ENCODE measurements around the gene ID3. TPM values are rescaled to one million over a fixed set of nuclear protein-coding genes. Genes with fewer than 3 reads are reported as not detected.
"Not testable (repeated sequence)": the region's sequence is repeated elsewhere in the genome, so short reads cannot be mapped to it uniquely, and the experiment has no call there.

ID3 gene
- total RNA-seq, 4 donors from 2014 or later = 81.2 to 209 (median 122) TPM

GRCh38 chr1:23544444-23545389 is 14.6 kb downstream of the ID3 start:
- WGBS, 2 donors = 38 to 39% methylated on average over 8 of the region's 8 CpGs
- no peak overlapping the region for H3K4me3 ChIP-seq (ENCODE audit: low read depth, poor library complexity, severe bottlenecking)
- DNase-seq (ENCODE audit: low spot score in 2 of 2) = peak; percentile 67 to 95
- no peak for TF ChIP-seq POLR2A (IDR thresholded peaks at IDR 0.05)
- TF ChIP-seq, protein P1, sequence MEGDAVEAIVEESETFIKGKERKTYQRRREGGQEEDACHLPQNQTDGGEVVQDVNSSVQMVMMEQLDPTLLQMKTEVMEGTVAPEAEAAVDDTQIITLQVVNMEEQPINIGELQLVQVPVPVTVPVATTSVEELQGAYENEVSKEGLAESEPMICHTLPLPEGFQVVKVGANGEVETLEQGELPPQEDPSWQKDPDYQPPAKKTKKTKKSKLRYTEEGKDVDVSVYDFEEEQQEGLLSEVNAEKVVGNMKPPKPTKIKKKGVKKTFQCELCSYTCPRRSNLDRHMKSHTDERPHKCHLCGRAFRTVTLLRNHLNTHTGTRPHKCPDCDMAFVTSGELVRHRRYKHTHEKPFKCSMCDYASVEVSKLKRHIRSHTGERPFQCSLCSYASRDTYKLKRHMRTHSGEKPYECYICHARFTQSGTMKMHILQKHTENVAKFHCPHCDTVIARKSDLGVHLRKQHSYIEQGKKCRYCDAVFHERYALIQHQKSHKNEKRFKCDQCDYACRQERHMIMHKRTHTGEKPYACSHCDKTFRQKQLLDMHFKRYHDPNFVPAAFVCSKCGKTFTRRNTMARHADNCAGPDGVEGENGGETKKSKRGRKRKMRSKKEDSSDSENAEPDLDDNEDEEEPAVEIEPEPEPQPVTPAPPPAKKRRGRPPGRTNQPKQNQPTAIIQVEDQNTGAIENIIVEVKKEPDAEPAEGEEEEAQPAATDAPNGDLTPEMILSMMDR (IDR thresholded peaks at IDR 0.05) = peak in 2 of 3 donors; percentile 92 to 93
- intact Hi-C loops (cut with DNase I; ENCODE audit: low total_unique reads) = loop anchor here (5.0 kb wide), 2 partner anchors 47 to 93 kb away; no protein-coding TSS in a partner anchor

DNA sequence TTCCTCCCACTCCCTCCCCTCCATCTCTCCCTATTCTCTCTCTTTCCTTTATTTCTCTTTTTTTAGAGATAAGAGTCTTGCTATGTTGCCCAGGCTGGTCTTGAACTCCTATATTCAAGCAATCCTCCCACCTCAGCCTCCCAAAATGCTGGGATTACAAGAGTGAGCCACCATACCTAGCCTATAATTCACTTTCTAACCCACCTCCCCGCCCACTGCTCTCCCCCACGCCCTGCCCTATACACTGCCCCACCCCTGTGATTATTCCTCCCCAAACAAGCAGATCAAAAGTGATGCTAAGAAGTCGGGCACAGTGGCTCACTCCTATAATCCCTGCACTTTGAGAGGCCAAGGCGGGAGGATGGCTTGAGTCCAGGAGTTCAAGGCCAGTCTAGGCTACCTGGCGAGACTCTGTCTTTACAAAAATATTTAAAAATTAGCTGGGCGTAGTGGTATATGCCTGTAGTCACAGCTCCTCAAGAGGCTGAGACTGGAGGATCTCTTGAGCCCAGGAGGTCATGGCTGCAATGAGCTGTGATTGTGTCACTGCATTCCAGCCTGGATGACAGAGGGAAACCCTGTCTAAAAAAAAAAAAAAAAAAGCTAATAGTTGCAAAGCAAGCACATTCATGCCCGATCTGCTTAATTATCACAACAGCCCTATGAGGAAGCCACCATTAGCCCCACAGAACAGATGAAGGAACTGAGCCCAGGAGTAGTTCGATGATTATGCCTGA is 15.4 kb downstream of the ID3 start:
- intact Hi-C loops (cut with DNase I; ENCODE audit: low total_unique reads) = loop anchor here (5.0 kb wide), 2 partner anchors 47 to 93 kb away; no protein-coding TSS in a partner anchor
- no peak for DNase-seq (ENCODE audit: low spot score in 2 of 2)
- 65 to 70% methylated on average over 8 of the region's 8 CpGs for WGBS, 2 donors
- TF ChIP-seq, protein P1 (IDR thresholded peaks at IDR 0.05) = no peak
- no peak for TF ChIP-seq POLR2A (IDR thresholded peaks at IDR 0.05)
- no peak overlapping the region for H3K4me3 ChIP-seq (ENCODE audit: low read depth, poor library complexity, severe bottlenecking)

DNA sequence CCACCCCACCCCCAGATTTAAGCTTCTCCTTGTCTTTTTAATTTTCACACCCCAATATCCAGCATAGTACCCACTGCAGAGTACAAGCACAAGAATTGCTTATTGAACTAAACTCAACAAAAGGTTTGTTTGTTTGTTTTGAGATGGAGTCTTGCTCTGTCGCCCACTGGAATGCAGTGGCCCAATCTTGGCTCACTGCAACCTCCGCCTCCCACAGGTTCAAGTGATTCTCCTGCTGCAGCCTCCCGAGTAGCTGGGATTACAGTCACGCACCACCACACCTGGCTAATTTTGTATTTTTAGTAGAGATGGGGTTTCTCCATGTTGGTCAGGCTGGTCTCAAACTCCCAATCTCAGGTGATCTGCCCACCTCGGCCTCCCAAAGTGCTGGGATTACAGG is 16.4 kb downstream of the ID3 start:
- not testable (repeated sequence) for H3K4me3 ChIP-seq (ENCODE audit: low read depth, poor library complexity, severe bottlenecking); DNase-seq (ENCODE audit: low spot score in 2 of 2)
- intact Hi-C loops (cut with DNase I; ENCODE audit: low total_unique reads) = loop anchor here (5.0 kb wide), 2 partner anchors 46 to 94 kb away; no protein-coding TSS in a partner anchor
- WGBS, 2 donors = 86 to 92% methylated on average over 5 of the region's 5 CpGs

DNA sequence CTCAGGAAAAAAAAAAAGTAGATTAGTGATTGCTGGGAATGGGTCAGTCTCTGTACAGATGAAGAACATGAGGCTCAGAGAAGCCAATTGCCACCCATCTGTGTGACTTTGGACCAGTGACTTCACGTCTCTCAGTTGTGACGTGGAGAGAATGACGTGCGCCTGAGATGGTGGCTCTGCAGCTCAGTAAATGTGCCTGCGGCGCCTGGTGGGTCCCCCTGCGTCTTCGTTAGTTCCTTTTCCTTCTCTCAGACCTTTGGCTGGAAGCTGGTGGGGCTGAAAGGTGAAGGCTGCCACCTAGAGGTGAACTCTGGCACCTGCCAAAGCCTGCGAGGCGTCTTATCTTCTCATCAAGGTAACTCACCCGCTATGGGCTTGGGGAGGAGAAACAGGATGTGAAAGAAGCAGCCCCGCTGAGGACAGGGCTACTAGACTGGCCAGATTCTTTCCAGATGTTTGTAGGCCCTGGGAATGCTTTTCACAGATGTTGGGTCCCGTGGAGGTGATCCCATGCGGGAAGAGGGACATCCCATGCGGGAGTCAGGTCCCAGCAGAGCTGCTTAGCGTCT is 19.5 kb downstream of the ID3 start:
- 4 to 7% methylated on average over 16 of the region's 16 CpGs for WGBS, 2 donors
- TF ChIP-seq, protein P1 (IDR thresholded peaks at IDR 0.05) = peak in 1 of 3 donors; percentile 86
- no peak for TF ChIP-seq POLR2A (IDR thresholded peaks at IDR 0.05)
- DNase-seq (ENCODE audit: low spot score in 2 of 2) = peak; percentile 85 to 97
- no peak overlapping the region for H3K4me3 ChIP-seq (ENCODE audit: low read depth, poor library complexity, severe bottlenecking)
- intact Hi-C loops (cut with DNase I; ENCODE audit: low total_unique reads) = loop anchor here (5.0 kb wide), 2 partner anchors 42 to 98 kb away; no protein-coding TSS in a partner anchor

DNA sequence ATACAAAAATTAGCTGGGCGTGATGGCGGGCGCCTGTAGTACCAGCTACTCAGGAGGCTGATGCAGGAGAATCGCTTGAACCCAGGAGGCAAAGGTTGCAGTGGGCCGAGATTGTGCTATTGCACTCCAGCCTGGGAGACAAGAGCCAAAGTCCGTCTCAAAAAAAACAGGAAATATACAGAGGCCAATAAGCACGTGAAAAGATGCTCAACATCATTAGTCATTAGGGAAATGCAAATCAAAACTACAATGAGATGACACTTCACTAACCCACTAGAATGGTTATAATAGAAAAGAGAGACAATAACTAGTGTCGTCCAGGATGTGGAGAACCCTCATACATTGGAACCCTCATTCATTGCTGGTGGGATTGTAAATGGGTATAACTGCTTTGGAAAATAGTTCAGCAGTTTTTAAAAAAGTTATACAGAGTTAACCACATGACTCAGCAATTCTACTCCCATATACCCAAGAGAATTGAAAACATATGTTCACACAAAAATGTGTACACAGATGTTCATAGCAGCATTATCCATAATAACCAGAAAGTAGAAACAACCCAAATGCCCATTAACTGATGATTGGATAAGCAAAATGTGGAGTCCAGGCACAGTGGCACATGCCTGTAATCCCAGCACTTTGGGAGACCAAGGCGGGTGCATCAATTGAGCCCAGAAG is 21.9 kb downstream of the ID3 start:
- intact Hi-C loops (cut with DNase I; ENCODE audit: low total_unique reads) = no loop called here
- no peak overlapping the region for H3K4me3 ChIP-seq (ENCODE audit: low read depth, poor library complexity, severe bottlenecking)
- TF ChIP-seq, protein P1 (IDR thresholded peaks at IDR 0.05) = no peak
- no peak for TF ChIP-seq POLR2A (IDR thresholded peaks at IDR 0.05)
- DNase-seq (ENCODE audit: low spot score in 2 of 2) = no peak
- WGBS, 2 donors = 67 to 68% methylated on average over 9 of the region's 9 CpGs
